ENCODE data around the gene SDR42E2. TPM values are rescaled to one million over a fixed set of nuclear protein-coding genes. Genes with fewer than 3 reads are reported as not detected.
A peak's percentile ranks its signal among the peaks of the same experiment; 100 is the strongest.

Gene SDR42E2
- polyA plus RNA-seq, 1 of the 3 experiments (the other 2 are of a cell fraction), result not detected

DNA sequence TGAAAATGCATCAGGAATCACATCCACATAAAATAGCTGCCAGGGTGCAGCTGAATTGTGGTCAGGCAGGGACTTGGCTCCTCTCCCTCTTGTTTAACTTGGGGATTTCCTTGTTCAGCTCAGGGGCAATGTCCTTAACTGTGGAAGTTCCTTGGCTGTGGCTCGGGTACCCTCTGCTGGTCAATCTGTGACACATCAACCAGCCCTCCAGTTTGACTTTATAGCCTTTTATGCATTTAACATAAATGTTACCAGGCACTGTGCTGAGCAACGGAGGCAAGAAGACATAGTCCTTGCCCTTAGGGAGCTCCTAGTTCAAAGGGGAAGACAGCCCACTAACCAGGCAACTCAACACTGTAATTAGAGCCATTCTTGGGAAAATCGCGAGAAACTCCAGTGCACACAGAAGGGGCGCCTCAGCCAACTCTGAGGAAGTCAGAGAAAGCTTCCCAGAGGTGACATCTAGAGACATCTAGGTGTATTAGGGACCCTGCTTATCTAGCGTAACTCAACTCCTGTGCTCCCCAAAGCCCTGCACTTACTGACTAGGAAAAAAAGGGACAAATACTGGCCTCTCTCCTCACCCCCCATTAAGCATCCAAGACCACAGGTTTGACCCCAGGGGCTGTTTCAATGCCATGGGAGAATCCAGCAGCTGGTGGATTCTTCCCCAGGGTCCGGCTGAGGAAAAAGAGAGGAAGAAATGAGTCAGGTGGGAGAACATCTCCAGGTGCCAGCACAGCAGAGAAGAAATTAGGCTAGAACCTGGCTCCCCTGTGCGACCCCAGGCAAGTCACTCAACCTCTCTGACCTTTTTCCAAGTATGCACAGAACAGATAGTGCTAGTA is 26.5 kb downstream of the SDR42E2 start (continued):
- no peak for TF ChIP-seq EZH2phosphoT487 (IDR thresholded peaks at IDR 0.05; ENCODE audit: borderline replicate concordance, low read depth)
- TF ChIP-seq TAF1 (IDR thresholded peaks at IDR 0.05; ENCODE audit: borderline replicate concordance, low read depth, low read length), result no peak
- TF ChIP-seq, protein P1, sequence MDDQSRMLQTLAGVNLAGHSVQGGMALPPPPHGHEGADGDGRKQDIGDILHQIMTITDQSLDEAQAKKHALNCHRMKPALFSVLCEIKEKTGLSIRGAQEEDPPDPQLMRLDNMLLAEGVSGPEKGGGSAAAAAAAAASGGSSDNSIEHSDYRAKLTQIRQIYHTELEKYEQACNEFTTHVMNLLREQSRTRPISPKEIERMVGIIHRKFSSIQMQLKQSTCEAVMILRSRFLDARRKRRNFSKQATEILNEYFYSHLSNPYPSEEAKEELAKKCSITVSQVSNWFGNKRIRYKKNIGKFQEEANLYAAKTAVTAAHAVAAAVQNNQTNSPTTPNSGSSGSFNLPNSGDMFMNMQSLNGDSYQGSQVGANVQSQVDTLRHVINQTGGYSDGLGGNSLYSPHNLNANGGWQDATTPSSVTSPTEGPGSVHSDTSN (IDR thresholded peaks at IDR 0.05), result no peak
- TF ChIP-seq JUND (IDR thresholded peaks at IDR 0.05), result no peak
- TF ChIP-seq, protein P2, sequence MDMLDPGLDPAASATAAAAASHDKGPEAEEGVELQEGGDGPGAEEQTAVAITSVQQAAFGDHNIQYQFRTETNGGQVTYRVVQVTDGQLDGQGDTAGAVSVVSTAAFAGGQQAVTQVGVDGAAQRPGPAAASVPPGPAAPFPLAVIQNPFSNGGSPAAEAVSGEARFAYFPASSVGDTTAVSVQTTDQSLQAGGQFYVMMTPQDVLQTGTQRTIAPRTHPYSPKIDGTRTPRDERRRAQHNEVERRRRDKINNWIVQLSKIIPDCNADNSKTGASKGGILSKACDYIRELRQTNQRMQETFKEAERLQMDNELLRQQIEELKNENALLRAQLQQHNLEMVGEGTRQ (IDR thresholded peaks at IDR 0.05; ENCODE audit: borderline replicate concordance, low read depth, low read length), result no peak

DNA sequence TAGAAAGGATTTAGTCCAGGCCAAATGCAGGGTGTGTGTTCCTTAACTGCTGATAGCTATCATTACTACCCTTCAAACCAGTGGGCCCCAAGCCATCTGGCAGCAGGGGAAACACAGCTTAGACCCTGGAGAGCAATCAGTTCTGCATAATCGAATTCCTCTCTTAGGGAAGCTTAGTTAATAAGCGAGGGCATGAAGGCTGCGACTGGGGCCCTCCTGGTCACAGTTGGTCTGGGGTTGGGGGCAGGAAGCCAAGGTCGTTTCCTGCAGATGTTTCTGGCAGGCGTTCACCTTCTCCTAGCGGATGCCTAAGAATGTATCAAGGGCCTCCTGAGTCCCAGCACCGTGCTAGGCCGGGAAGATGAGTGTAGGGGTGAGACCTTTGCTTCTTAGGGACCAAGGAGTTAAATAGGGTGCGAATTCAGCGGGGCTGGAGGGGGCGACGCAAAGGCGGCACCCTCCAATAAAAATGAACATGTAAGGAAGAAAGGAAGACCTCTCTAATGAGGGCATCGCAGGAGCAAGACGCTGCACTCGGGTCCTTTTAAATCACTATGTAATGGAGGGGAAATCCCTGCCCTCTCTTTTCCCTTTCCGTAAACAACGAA is 27.3 kb downstream of the SDR42E2 start:
- CTCF ChIA-PET, result interaction anchor here (0.8 to 5.2 kb wide), 32 partner anchors 9 to 248 kb away, joined by 3 to 74 read pairs (median 6); partner anchors contain the start of genes MOSMO, PDZD9, POLR3E and UQCRC2
- Histone ChIP-seq H3K9ac (peak overlapping the region; percentile 35; the same call in 1 of the 2 replicates), H3K27me3 (ENCODE audit: insufficient read depth) (no peaks in the 10 kb centered on the region), H3K4me3 (ENCODE audit: low read depth in 2 of 2, low read length in 1 of 2) (peak overlapping the region; percentile 68 to 71), H2AFZ (ENCODE audit: low read depth) (peak overlapping the region; percentile 84), H3K79me2 (ENCODE audit: insufficient read depth) (no peaks in the 10 kb centered on the region), H3K4me2 (peak overlapping the region; percentile 91), H4K20me1 (ENCODE audit: insufficient read depth) (no peaks in the 10 kb centered on the region), H3K36me3 (replicated peaks in 1 of 2; ENCODE audit: control insufficient read depth in 1 of 2, insufficient read depth in 2 of 2, low read length in 1 of 2) (no peaks in the 10 kb centered on the region), H3K9me2 (no peaks in the 10 kb centered on the region), H3F3A (replicated peaks; ENCODE audit: insufficient read depth) (peaks cover 6% of the 10 kb centered on the region), H3K27ac (ENCODE audit: low read depth in 2 of 2, low read length in 1 of 2) (peak overlapping the region; percentile 23 to 72; a peak in 3 of 4 replicates), H3K4me1 (ENCODE audit: control insufficient read depth in 1 of 2, insufficient read depth in 2 of 2, low read depth in 1 of 2, low read length in 1 of 2) (peaks cover 3 to 22% of the 10 kb centered on the region in 2 experiments; a peak in 2 of 4 replicates), H3K9me3 (no peaks in the 10 kb centered on the region)
- DNase-seq, result peak; percentile 55
- POLR2A ChIA-PET, result interaction anchor here (0.6 to 1.3 kb wide), 5 partner anchors 181 to 239 kb away, joined by 3 to 4 read pairs (median 3); partner anchors contain the start of genes MOSMO and UQCRC2
- no peak for TF ChIP-seq RAD21 (IDR thresholded peaks at IDR 0.05; ENCODE audit: low read length)
- TF ChIP-seq TCF12 (IDR thresholded peaks at IDR 0.05), result no peak
- TF ChIP-seq, protein P3, sequence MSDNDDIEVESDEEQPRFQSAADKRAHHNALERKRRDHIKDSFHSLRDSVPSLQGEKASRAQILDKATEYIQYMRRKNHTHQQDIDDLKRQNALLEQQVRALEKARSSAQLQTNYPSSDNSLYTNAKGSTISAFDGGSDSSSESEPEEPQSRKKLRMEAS (IDR thresholded peaks at IDR 0.05; ENCODE audit: low read depth), result no peak
- TF ChIP-seq, protein P2 (IDR thresholded peaks at IDR 0.05; ENCODE audit: borderline replicate concordance, low read depth, low read length), result no peak
- TF ChIP-seq EP300 (IDR thresholded peaks at IDR 0.05; ENCODE audit: borderline replicate concordance in 1 of 2, low read depth in 1 of 2, low read length in 1 of 2), result peak in 1 of 2 experiments; percentile 57; a peak in 1 of 4 replicates
- peak; percentile 50; the same call in 1 of the 2 replicates for TF ChIP-seq RCOR1 (IDR thresholded peaks at IDR 0.05; ENCODE audit: low read length)
- peak; percentile 71 for TF ChIP-seq GATA2 (CRISPR knock-in tag; IDR thresholded peaks at IDR 0.05)
- 21% methylated on average over 17 of the region's 18 CpGs for WGBS (ENCODE audit: low lambda C conversion rate)

Measured in SK-N-SH (cell line).